PC-3 (cell line): ENCODE data around the gene INSYN2A. TPM values are rescaled to one million over a fixed set of nuclear protein-coding genes. Genes with fewer than 3 reads are reported as not detected.

Experiments
- ATAC-seq: fragments of 200-7000 bp; cut with Tn5 transposase; 2 replicates; pipeline ENCODE4 v1.9.1; 2020; ENCODE audit warnings: mild to moderate bottlenecking, moderate library complexity
- BruUV-seq: library from RNA; stranded (reverse); fragments of 400-500 nt; replicated peaks from 2 replicates; lab custom pipeline; 2021; lab: Mats Ljungman, UMichigan
- CTCF ChIA-PET: fragments of 300-600 bp; sonication (Branson Sonifier 250); formaldehyde crosslinking; loops from one replicate; lab custom pipeline; 2022; ENCODE audit warnings: antibody characterized with exemption; lab: Charles Lee
- POLR2A ChIA-PET: fragments of 300-600 bp; sonication (Branson Sonifier 250); formaldehyde crosslinking; loops from one replicate; lab custom pipeline; 2022; ENCODE audit warnings: antibody characterized with exemption; ENCODE audit not compliant: unreplicated experiment; lab: Charles Lee
- DNase-seq: peaks from one replicate; pipeline ENCODE4 v3.0.0-alpha.2; 2015
- H2AFZ ChIP-seq: fragments of 300-600 bp; sonication (generic); 2 replicates; pipeline ENCODE4 v1.6.0; 2016; ENCODE audit warnings: antibody characterized with exemption, low read length
- H3F3A ChIP-seq: fragments of 300-600 bp; sonication (generic); one replicate; pipeline ENCODE4 v1.6.0; 2017; ENCODE audit warnings: antibody characterized with exemption, low read length, control low read depth, mild to moderate bottlenecking; ENCODE audit not compliant: unreplicated experiment
- H3K27ac ChIP-seq: fragments of 300-600 bp; sonication (generic); 2 replicates; pipeline ENCODE4 v1.5.1; 2016; ENCODE audit warnings: mild to moderate bottlenecking, low read length
- H3K27me3 ChIP-seq: fragments of 300-600 bp; sonication (generic); 2 replicates; pipeline ENCODE4 v1.6.1; 2016; ENCODE audit warnings: low read length, mixed read lengths
- H3K36me3 ChIP-seq: fragments of 300-600 bp; sonication (generic); 2 replicates; pipeline ENCODE4 v1.6.1; 2016; ENCODE audit warnings: low read depth, mixed run types, low read length, mixed read lengths
- H3K4me1 ChIP-seq: fragments of 300-600 bp; sonication (generic); 2 replicates; pipeline ENCODE4 v1.5.1; 2016; ENCODE audit warnings: low read length; ENCODE audit not compliant: insufficient read depth
- H3K4me2 ChIP-seq: fragments of 300-600 bp; sonication (generic); 2 replicates; pipeline ENCODE4 v1.6.0; 2016; ENCODE audit warnings: low read length
- H3K4me3 ChIP-seq: fragments of 300-600 bp; sonication (generic); 2 replicates; pipeline ENCODE4 v1.5.1; 2016; ENCODE audit warnings: mild to moderate bottlenecking, low read length, mixed read lengths
- H3K79me2 ChIP-seq: fragments of 300-600 bp; sonication (generic); 2 replicates; pipeline ENCODE4 v1.6.1; 2017; ENCODE audit warnings: low read length, mixed read lengths
- H3K9ac ChIP-seq: fragments of 300-600 bp; sonication (generic); 2 replicates; pipeline ENCODE4 v1.6.0; 2016; ENCODE audit warnings: mild to moderate bottlenecking, low read length
- H3K9me2 ChIP-seq: fragments of 300-600 bp; sonication (generic); replicated peaks from 2 replicates; pipeline ENCODE4 v1.6.1; 2016; ENCODE audit warnings: mixed run types, low read length, mixed read lengths
- H3K9me3 ChIP-seq: fragments of 300-600 bp; sonication (generic); 2 replicates; pipeline ENCODE4 v1.6.1; 2016; ENCODE audit warnings: low read length, mixed read lengths
- H4K20me1 ChIP-seq: fragments of 300-600 bp; sonication (generic); 2 replicates; pipeline ENCODE4 v1.6.1; 2016; ENCODE audit warnings: low read length, mixed read lengths
- EZH2 ChIP-seq: fragments of 300-600 bp; sonication (generic); IDR thresholded peaks from one replicate; pipeline ENCODE4 v1.6.1; 2017; ENCODE audit warnings: antibody characterized with exemption, mild to moderate bottlenecking, low read length; ENCODE audit not compliant: unreplicated experiment
- EZH2phosphoT487 ChIP-seq: fragments of 300-600 bp; sonication (generic); IDR thresholded peaks from 2 replicates; pipeline ENCODE4 v1.6.1; 2018; ENCODE audit warnings: mild to moderate bottlenecking, antibody characterized with exemption, low read length, borderline replicate concordance
- intact Hi-C: fragments of 100-400 bp; cut with micrococcal nuclease; formaldehyde crosslinking; loops from 2 replicates; pipeline ENCODE4 v1.9.0; 2023
- total RNA-seq: library from RNA; depleted of rRNA; stranded (reverse); fragments of >200 nt; gene quantifications from 2 replicates; pipeline ENCODE4 v1.2.3, GENCODE V29; 2014
- TF ChIP-seq, protein P1 (sequence below): fragments of 300-600 bp; sonication (generic); conservative IDR thresholded peaks from 2 replicates; pipeline ENCODE4 v1.5.1; 2017; ENCODE audit warnings: antibody characterized with exemption, low read depth, mild to moderate bottlenecking, low read length

INSYN2A gene
- total RNA-seq, 1 experiment from 2014 or later: not detected

DNA sequence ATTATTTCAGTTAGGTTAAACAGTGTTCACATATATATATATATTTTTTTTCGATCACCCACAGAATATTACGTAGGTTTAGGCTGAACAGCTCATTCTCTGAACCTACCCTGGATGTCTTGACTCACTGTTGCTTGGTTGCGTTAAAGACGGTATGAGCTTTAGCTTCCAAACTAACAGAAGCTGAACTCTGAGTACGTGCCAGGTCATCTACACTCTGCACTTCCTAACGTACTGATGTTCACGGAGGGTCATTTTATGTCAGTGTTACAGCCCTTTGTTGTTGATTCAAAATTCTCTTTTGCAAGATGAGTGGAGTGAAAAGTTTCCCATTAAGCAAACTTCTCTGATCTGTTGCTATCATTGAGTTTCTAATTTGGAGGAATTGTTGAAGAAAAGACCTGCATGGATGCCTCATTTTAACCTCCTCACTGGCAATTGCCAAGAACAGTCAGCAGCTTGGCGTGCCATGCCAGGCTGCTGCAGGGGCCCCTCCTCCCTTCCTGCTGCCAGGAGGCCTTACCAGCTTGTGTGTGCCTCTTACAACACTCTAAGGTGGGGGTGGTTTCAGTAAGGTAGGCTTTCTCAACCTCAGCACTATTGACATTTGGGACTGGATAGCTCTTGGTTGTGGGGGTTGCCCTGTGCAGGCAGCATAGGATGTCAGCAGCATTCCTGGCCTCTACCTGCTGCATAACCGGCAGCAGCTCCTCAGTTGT lies 44.3 kb downstream of the INSYN2A start:
- intact Hi-C loops: no loop called here
- no peaks in the 10 kb centered on the region for H3K36me3 ChIP-seq
- ChIA-PET CTCF (no interaction called here), POLR2A (no interaction called here)
- H4K20me1 ChIP-seq: no peaks in the 10 kb centered on the region
- peaks cover 4% of the 10 kb centered on the region for H3F3A ChIP-seq
- no peaks in the 10 kb centered on the region for H3K27me3 ChIP-seq
- no peak overlapping the region for H2AFZ ChIP-seq
- no peaks in the 10 kb centered on the region for H3K79me2 ChIP-seq
- H3K27ac ChIP-seq: no peak overlapping the region
- no peak for TF ChIP-seq EZH2
- TF ChIP-seq EZH2phosphoT487: no peak
- TF ChIP-seq, protein P1, sequence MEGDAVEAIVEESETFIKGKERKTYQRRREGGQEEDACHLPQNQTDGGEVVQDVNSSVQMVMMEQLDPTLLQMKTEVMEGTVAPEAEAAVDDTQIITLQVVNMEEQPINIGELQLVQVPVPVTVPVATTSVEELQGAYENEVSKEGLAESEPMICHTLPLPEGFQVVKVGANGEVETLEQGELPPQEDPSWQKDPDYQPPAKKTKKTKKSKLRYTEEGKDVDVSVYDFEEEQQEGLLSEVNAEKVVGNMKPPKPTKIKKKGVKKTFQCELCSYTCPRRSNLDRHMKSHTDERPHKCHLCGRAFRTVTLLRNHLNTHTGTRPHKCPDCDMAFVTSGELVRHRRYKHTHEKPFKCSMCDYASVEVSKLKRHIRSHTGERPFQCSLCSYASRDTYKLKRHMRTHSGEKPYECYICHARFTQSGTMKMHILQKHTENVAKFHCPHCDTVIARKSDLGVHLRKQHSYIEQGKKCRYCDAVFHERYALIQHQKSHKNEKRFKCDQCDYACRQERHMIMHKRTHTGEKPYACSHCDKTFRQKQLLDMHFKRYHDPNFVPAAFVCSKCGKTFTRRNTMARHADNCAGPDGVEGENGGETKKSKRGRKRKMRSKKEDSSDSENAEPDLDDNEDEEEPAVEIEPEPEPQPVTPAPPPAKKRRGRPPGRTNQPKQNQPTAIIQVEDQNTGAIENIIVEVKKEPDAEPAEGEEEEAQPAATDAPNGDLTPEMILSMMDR: no peak
- ATAC-seq: no peak
- no peak overlapping the region for H3K4me3 ChIP-seq
- H3K9me2 ChIP-seq: no peaks in the 10 kb centered on the region
- H3K9me3 ChIP-seq: no peaks in the 10 kb centered on the region
- H3K9ac ChIP-seq: no peak overlapping the region
- no TSS peak for BruUV-seq
- H3K4me1 ChIP-seq: peaks cover 53% of the 10 kb centered on the region
- DNase-seq: peak; percentile 54
- no peak overlapping the region; the same call in 1 of the 2 replicates for H3K4me2 ChIP-seq

DNA sequence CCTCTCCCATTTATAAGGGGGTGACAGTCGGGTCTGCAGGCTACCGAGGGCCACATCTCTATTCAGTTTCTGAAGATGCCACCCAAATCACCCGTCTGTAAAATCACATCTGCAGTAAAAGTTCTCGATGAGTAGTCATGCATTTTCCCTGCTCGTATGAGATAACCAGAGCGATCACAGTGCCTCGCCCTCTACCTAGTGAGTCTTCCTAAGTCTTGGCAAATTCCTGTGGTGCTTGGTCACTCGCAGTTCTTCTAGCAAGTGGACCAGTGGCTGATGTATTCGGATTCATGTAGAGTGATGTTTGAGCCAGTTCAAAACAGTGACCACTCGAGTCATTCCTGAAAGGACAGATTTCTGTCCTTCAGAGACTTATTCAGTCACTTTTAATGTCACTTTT lies 44.9 kb downstream of the INSYN2A start:
- Histone ChIP-seq H3K79me2 (no peaks in the 10 kb centered on the region), H3K9ac (no peak overlapping the region), H3K4me1 (peaks cover 53% of the 10 kb centered on the region), H3K27ac (no peak overlapping the region), H3K27me3 (no peaks in the 10 kb centered on the region), H3K9me3 (no peaks in the 10 kb centered on the region), H2AFZ (no peak overlapping the region), H3F3A (peaks cover 4% of the 10 kb centered on the region), H3K4me3 (no peak overlapping the region), H4K20me1 (no peaks in the 10 kb centered on the region), H3K4me2 (no peak overlapping the region), H3K36me3 (no peaks in the 10 kb centered on the region), H3K9me2 (no peaks in the 10 kb centered on the region)
- POLR2A ChIA-PET: no interaction called here
- TF ChIP-seq, protein P1: no peak
- TF ChIP-seq EZH2phosphoT487: no peak
- TF ChIP-seq EZH2: no peak
- ATAC-seq (no peak), DNase-seq (peak; percentile 51)
- BruUV-seq: no TSS peak
- CTCF ChIA-PET: no interaction called here
- intact Hi-C loops: no loop called here

GRCh38 chr10:127150136-127150535 lies 46.3 kb downstream of the INSYN2A start:
- H3K4me3 ChIP-seq: no peak overlapping the region
- CTCF ChIA-PET: no interaction called here

More at GRCh38 chr10:127150136-127150535, 46.3 kb downstream of the INSYN2A start:
- TF ChIP-seq EZH2phosphoT487: no peak
- TF ChIP-seq, protein P1: no peak
- TF ChIP-seq EZH2: no peak
- Histone ChIP-seq H3K4me1 (peaks cover 57% of the 10 kb centered on the region), H4K20me1 (no peaks in the 10 kb centered on the region), H3K27ac (peak overlapping the region; percentile 16; the same call in 1 of the 2 replicates), H3K9ac (no peak overlapping the region), H3K79me2 (no peaks in the 10 kb centered on the region), H3K36me3 (no peaks in the 10 kb centered on the region), H3K4me2 (0 out of 2 replicates have a peak overlapping the region, but pooled peaks have one; percentile 2), H3K27me3 (no peaks in the 10 kb centered on the region), H3K9me2 (no peaks in the 10 kb centered on the region), H3F3A (peaks cover 4% of the 10 kb centered on the region), H3K9me3 (no peaks in the 10 kb centered on the region), H2AFZ (no peak overlapping the region)
- POLR2A ChIA-PET: no interaction called here
- BruUV-seq: no TSS peak
- intact Hi-C loops: no loop called here
- DNase-seq: peak; percentile 55
- no peak for ATAC-seq
